KMS-11 (cell line): ENCODE measurements around the gene CD33.

ENCODE experiments used
- H2AFZ ChIP-seq: fragments of 200-600 bp; sonication (generic); 2 replicates; pipeline ENCODE4 v1.6.1; 2016; ENCODE audit warnings: antibody characterized with exemption, mixed run types, low read depth
- H3K27ac ChIP-seq: fragments of 200-600 bp; sonication (generic); 2 replicates; pipeline ENCODE4 v1.6.1; 2016; ENCODE audit warnings: mild to moderate bottlenecking, mixed run types
- H3K27me3 ChIP-seq: fragments of 200-600 bp; sonication (generic); 2 replicates; pipeline ENCODE4 v1.6.1; 2017; ENCODE audit warnings: mild to moderate bottlenecking, low read depth, mixed run types, moderate library complexity; ENCODE audit not compliant: insufficient read depth
- H3K36me3 ChIP-seq: fragments of 200-600 bp; sonication (generic); 2 replicates; pipeline ENCODE4 v1.6.1; 2017; ENCODE audit warnings: mild to moderate bottlenecking, mixed run types; ENCODE audit not compliant: insufficient read depth
- H3K4me1 ChIP-seq: fragments of 200-600 bp; sonication (generic); 2 replicates; pipeline ENCODE4 v1.6.1; 2016; ENCODE audit warnings: mild to moderate bottlenecking, low read depth, mixed run types; ENCODE audit not compliant: poor library complexity, severe bottlenecking
- H3K4me2 ChIP-seq: fragments of 200-600 bp; sonication (generic); 2 replicates; pipeline ENCODE4 v1.7.0; 2016; ENCODE audit warnings: mild to moderate bottlenecking, mixed run types
- H3K4me3 ChIP-seq: fragments of 200-600 bp; sonication (generic); IDR thresholded peaks from 2 replicates; pipeline ENCODE4 v1.6.1; 2017; ENCODE audit warnings: low read depth, low read length, mixed read lengths; ENCODE audit not compliant: insufficient read depth
- H3K79me2 ChIP-seq: fragments of 200-600 bp; sonication (generic); 2 replicates; pipeline ENCODE4 v1.6.1; 2016; ENCODE audit warnings: low read depth, mixed run types; ENCODE audit not compliant: insufficient read depth
- H3K9ac ChIP-seq: fragments of 200-600 bp; sonication (generic); 2 replicates; pipeline ENCODE4 v1.6.1; 2016; ENCODE audit warnings: mild to moderate bottlenecking, mixed run types
- H4K20me1 ChIP-seq: fragments of 200-600 bp; sonication (generic); 2 replicates; pipeline ENCODE4 v1.6.1; 2016; ENCODE audit warnings: mild to moderate bottlenecking, mixed run types; ENCODE audit not compliant: insufficient read depth
- TF ChIP-seq, protein P1 (sequence below): fragments of 200-600 bp; sonication (generic); conservative IDR thresholded peaks from 2 replicates; pipeline ENCODE4 v1.6.1; 2017; ENCODE audit warnings: low read depth, mild to moderate bottlenecking, antibody characterized with exemption, low read length, moderate library complexity, mixed read lengths

Gene CD33

DNA sequence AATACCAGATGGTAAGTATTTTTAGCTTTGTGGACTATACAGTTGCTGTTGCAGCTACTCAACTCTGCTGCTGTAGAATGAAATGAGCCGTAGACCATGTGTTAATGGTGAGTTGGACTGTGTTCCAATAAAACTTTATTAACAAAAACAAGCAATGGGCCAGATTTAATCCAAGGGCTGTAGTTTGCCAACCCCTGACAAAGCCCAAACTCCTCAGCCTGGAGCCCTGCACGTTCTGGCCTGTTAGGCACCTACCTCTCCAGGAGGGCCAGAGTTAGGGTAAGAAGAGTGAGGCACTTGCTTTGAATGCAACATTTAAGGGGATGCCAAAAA lies 36.7 kb upstream of the CD33 start:
- TF ChIP-seq, protein P1, sequence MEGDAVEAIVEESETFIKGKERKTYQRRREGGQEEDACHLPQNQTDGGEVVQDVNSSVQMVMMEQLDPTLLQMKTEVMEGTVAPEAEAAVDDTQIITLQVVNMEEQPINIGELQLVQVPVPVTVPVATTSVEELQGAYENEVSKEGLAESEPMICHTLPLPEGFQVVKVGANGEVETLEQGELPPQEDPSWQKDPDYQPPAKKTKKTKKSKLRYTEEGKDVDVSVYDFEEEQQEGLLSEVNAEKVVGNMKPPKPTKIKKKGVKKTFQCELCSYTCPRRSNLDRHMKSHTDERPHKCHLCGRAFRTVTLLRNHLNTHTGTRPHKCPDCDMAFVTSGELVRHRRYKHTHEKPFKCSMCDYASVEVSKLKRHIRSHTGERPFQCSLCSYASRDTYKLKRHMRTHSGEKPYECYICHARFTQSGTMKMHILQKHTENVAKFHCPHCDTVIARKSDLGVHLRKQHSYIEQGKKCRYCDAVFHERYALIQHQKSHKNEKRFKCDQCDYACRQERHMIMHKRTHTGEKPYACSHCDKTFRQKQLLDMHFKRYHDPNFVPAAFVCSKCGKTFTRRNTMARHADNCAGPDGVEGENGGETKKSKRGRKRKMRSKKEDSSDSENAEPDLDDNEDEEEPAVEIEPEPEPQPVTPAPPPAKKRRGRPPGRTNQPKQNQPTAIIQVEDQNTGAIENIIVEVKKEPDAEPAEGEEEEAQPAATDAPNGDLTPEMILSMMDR, result no peak
- Histone ChIP-seq H3K4me2 (no peak overlapping the region), H3K4me3 (no peak overlapping the region), H3K9ac (no peak overlapping the region), H3K79me2 (no peaks in the 10 kb centered on the region), H4K20me1 (no peaks in the 10 kb centered on the region), H3K27me3 (peaks cover 5% of the 10 kb centered on the region; the same call in 1 of the 2 replicates), H2AFZ (no peak overlapping the region), H3K27ac (no peak overlapping the region), H3K4me1 (no peaks in the 10 kb centered on the region), H3K36me3 (no peaks in the 10 kb centered on the region)

DNA sequence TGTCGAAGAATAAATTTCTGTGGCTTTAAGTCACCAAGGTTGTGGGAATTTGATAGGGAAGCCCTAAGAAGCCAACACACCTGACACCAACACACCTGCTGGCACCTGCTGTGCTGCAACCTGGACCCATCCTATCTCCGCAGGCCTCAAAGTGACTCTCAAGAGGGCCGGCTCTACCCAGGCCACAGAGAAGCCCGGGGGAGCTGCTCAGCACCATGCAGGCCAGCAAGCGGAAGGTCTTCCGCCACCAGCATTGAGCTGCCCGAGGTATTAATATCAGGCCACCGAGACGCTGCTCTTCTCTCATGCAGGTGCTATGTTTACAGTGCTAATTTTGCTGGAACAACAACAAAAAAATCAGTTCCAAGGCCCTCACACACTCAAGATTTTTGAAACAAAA lies 32.2 kb upstream of the CD33 start:
- H3K27ac ChIP-seq, result no peak overlapping the region
- no peak overlapping the region for H3K4me3 ChIP-seq
- H3K27me3 ChIP-seq, result peaks cover 12% of the 10 kb centered on the region; the same call in 1 of the 2 replicates
- no peak overlapping the region for H3K4me2 ChIP-seq
- TF ChIP-seq, protein P1, result no peak
- H2AFZ ChIP-seq, result no peak overlapping the region
- H3K79me2 ChIP-seq, result no peaks in the 10 kb centered on the region
- H4K20me1 ChIP-seq, result no peaks in the 10 kb centered on the region
- no peak overlapping the region for H3K9ac ChIP-seq
- H3K4me1 ChIP-seq, result no peaks in the 10 kb centered on the region
- H3K36me3 ChIP-seq, result no peaks in the 10 kb centered on the region

DNA sequence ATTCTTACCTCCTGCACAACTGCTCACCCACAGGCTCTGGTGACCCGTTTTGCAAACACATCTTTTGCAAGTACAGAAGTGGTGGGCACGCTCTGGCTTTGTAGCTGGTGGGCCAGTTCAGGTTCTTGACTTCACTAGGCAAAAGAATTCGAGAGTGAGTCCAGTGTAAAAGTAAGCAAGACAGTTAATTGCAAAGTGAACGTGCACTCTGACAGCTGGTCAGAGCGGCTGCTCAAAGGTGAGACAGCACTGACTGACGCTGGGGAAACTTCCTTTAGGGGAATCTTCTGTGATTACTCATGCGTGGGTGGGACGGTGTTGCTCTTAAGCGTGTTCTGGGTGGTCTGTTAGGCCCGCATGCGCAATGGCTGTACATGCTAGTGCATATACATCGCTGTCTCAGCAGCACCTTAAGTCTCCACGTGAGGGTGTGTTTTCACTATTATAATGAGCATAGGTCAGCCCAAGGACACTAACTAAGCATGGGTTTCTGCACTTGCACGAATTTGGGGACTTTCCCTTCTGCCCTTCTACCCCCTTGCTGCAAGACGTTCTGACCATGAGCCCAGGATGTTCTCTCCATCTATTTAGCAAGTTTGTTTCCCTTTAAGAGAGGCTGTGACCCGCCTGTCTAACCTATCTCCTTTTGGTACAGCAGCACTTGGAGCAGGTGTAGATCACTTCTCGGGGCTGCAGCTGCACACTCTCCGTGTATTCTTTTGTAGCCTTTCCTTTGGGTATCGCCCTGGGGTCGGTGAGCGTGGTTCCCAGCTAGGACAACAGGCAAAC lies 30.2 kb upstream of the CD33 start:
- Histone ChIP-seq H3K9ac (no peak overlapping the region), H4K20me1 (no peaks in the 10 kb centered on the region), H3K79me2 (no peaks in the 10 kb centered on the region), H2AFZ (no peak overlapping the region), H3K4me3 (no peak overlapping the region), H3K27ac (no peak overlapping the region), H3K27me3 (peaks cover 10% of the 10 kb centered on the region; the same call in 1 of the 2 replicates), H3K4me1 (no peaks in the 10 kb centered on the region), H3K4me2 (no peak overlapping the region), H3K36me3 (no peaks in the 10 kb centered on the region)
- TF ChIP-seq, protein P1, result no peak

DNA sequence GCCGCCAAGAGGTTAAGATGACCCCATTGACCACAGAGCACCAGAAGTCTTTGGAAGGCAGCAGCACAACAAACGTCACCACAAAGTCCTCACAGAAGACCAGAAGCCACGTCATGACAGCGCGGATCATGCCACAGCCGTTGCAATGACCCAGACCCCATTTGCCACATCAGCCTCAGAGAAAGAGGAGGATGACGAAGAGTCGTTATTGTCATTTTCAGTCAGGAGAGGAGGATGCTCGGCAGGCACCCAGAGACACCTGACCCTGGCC lies 29.6 kb upstream of the CD33 start:
- Histone ChIP-seq H4K20me1 (no peaks in the 10 kb centered on the region), H3K4me1 (no peaks in the 10 kb centered on the region), H2AFZ (no peak overlapping the region), H3K9ac (no peak overlapping the region), H3K27ac (no peak overlapping the region), H3K36me3 (no peaks in the 10 kb centered on the region), H3K4me3 (no peak overlapping the region), H3K27me3 (peaks cover 8% of the 10 kb centered on the region; the same call in 1 of the 2 replicates), H3K4me2 (no peak overlapping the region), H3K79me2 (no peaks in the 10 kb centered on the region)
- TF ChIP-seq, protein P1, result no peak
